KBM-7 (cell line): ENCODE data around the gene ZBTB47.

ENCODE experiments used
- DNase-seq: peaks from one replicate; pipeline ENCODE4 v3.0.0-alpha.2; 2015
- in situ Hi-C: fragments of 300-500 bp; cut with MboI; formaldehyde crosslinking; loops from 2 replicates; pipeline ENCODE4 v1.14.3; 2020; ENCODE audit warnings: low sequenced_read_pairs, low pct_unique_long_range_greater_than_20kb, mixed read lengths

Gene ZBTB47

GRCh38 chr3:42680271-42680670 is 26.8 kb downstream of the ZBTB47 start:
- in situ Hi-C loops: no loop called here
- no peak for DNase-seq

- in situ Hi-C loops: no loop called here
- DNase-seq: no peak
Observed at GRCh38 chr3:42680806-42681205, 27.3 kb downstream of the ZBTB47 start.

GRCh38 chr3:42681361-42682038 is 28.0 kb downstream of the ZBTB47 start:
- in situ Hi-C loops: no loop called here
- no peak for DNase-seq

- DNase-seq: no peak
- in situ Hi-C loops: no loop called here
Observed at GRCh38 chr3:42682301-42683070, 29.0 kb downstream of the ZBTB47 start.

- DNase-seq: no peak
Observed at GRCh38 chr3:42683875-42684598, 30.5 kb downstream of the ZBTB47 start.

GRCh38 chr3:42684632-42685362 is 31.3 kb downstream of the ZBTB47 start:
- in situ Hi-C loops: no loop called here
- no peak for DNase-seq

More at GRCh38 chr3:42683875-42684598, 30.5 kb downstream of the ZBTB47 start:
- in situ Hi-C loops: no loop called here

- in situ Hi-C loops: no loop called here
- no peak for DNase-seq
Observed at GRCh38 chr3:42685363-42685881, 31.9 kb downstream of the ZBTB47 start, which contains the start of gene KLHL40. Gene KLHL40, plus strand, starts transcription at chr3:42685537. Its CDS starts 82 bp downstream, at chr3:42685619.

GRCh38 chr3:42685891-42686820 is 32.7 kb downstream of the ZBTB47 start:
- in situ Hi-C loops: no loop called here

GRCh38 chr3:42686832-42687650 is 33.5 kb downstream of the ZBTB47 start:
- DNase-seq: no peak
- in situ Hi-C loops: no loop called here

More at GRCh38 chr3:42685891-42686820, 32.7 kb downstream of the ZBTB47 start:
- DNase-seq: no peak

- in situ Hi-C loops: no loop called here
- no peak for DNase-seq
Observed at GRCh38 chr3:42688016-42688415, 34.5 kb downstream of the ZBTB47 start.

- in situ Hi-C loops: no loop called here
- DNase-seq: no peak
Observed at GRCh38 chr3:42688487-42689420, 35.3 kb downstream of the ZBTB47 start.

- in situ Hi-C loops: no loop called here
- DNase-seq: no peak
Observed at GRCh38 chr3:42689421-42690014, 36.0 kb downstream of the ZBTB47 start.

GRCh38 chr3:42690191-42690590 is 36.7 kb downstream of the ZBTB47 start:
- no peak for DNase-seq

GRCh38 chr3:42690766-42691680 is 37.5 kb downstream of the ZBTB47 start:
- DNase-seq: no peak
- in situ Hi-C loops: no loop called here

More at GRCh38 chr3:42690191-42690590, 36.7 kb downstream of the ZBTB47 start:
- in situ Hi-C loops: no loop called here
